ENCODE data around the gene FEM1A.
"Not testable (repeated sequence)": the region's sequence is repeated elsewhere in the genome, so short reads cannot be mapped to it uniquely, and the experiment has no call there.

The FEM1A gene

DNA sequence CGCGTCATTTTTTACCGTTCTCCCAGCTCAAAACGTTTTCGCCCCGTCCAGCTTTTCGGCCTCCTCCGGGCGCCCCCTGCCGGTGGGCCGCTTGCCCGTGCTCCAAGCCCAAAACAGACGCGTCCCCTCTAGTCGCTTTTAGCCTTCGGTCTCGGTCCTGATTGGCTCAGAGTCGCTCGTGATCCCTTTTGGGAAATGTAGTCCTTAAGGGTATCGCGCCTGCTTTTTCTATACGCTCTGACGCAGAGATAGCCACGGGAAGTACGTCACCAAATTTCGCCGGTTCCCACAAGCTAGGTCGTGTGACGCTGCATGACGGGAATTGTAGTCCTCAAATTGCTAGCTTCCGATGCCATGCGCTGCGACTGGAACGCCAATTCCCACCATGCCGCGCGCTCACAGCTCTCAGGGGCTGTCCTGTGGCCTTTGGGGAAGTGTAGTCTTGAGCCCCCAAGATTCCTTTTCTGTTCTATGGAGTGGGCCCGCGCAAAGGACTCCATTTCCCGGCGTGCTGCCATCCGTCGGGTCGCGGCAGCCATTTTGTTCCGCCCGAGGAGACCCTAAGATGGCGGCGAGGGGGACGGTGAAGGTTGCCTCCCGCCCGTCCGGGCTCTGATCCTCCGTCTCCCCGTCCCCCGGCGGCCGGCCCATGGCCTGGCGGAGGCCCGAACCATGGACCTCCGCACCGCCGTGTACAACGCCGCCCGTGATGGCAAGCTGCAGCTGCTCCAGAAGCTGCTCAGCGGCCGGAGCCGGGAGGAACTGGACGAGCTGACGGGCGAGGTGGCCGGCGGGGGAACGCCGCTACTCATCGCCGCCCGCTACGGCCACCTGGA, at the start of gene FEM1A:
Gene FEM1A, plus strand, starts transcription at position 552 of the 836 bp plus-strand sequence. Its CDS starts 121 bp downstream, at position 673.
- peak; percentile 98 for DNase-seq

DNA sequence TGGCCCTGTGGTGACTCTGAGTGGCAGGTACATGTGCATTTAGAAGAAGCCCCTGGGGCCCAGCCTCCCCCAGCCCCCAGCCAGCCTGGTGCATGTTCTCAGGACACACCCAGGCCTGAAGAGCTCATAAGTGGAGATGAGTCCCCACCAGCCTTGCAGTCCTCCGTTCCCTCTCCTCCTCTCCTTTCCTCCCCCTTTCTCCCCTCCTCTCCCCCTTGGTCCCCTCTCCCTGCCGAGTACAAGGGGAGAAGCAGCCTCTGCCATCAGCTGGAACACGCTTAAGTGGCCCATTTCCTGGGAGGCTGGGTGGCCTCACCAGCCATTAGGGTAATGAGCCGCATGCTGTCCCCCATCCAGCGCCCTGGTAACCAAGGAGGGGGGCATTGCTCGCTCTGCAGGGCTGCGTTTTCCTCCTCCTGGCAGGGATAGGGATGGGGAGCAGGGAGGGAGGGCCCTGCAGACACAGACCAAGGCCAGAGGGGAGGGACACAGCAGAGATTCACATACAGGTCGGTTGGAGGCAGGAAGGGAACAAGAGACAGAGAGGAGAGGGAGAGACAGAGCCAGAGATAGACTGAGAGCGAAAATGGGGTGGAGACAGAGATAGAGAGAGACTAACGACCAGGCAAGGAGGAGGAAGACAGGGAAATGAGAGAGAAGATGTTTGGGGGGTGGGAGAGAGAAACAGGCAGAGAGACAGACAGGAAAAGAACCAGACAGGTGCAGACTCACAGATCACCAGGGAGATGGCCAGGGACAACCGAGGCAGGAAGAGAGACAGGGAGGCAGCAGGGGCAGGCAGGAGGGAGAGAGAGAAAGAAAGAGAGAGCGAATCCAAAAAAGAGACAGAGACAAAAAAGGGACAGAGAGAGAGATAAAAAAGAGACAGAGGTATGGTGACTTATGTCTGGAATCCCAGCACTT, 48.5 kb upstream of the FEM1A start:
- no peak for DNase-seq

GRCh38 chr19:4744451-4745174, 46.9 kb upstream of the FEM1A start:
- DNase-seq, result no peak

GRCh38 chr19:4745175-4745574, 46.4 kb upstream of the FEM1A start:
- not testable (repeated sequence) for DNase-seq

DNA sequence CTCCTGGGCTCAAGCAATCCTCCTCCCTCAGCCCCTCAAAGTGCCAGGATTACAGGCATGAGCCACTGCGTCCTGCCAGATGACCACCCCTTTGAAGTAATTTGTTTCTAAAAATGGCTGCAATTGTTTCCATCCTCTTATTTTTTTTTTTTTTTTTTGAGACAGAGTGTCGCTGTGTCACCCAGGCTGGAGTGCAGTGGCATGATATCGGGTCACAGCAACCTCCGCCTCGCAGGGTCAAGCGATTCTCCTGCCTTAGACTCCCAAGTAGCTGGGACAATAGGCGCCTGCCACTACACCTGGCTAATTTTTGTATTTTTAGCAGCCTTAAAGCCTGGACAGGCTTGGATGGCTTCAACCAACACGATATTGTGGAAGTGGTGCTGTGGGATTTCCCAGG, 45.5 kb upstream of the FEM1A start:
- DNase-seq, result no peak

DNA sequence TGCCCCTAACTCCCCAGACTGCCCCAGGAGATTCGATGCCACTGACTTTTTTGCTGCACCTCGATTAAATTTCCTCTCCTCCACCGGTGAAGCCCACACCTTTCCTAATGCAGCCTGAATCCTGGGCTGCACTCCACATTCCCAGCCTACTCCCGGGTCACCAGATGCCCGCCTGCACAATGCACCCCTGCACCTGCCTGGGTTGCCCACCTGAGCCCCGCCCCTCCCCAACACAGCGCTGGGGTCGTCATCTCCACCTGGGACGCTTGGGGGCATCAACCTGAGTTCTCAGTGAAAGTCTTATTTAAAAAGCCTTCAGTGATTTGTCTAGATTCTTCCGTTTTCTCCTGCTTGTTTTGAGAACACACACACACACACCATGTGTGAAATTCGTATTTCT, 43.3 kb upstream of the FEM1A start:
- no peak for DNase-seq

- no peak for DNase-seq
Observed at GRCh38 chr19:4748589-4748988, 42.9 kb upstream of the FEM1A start.

DNA sequence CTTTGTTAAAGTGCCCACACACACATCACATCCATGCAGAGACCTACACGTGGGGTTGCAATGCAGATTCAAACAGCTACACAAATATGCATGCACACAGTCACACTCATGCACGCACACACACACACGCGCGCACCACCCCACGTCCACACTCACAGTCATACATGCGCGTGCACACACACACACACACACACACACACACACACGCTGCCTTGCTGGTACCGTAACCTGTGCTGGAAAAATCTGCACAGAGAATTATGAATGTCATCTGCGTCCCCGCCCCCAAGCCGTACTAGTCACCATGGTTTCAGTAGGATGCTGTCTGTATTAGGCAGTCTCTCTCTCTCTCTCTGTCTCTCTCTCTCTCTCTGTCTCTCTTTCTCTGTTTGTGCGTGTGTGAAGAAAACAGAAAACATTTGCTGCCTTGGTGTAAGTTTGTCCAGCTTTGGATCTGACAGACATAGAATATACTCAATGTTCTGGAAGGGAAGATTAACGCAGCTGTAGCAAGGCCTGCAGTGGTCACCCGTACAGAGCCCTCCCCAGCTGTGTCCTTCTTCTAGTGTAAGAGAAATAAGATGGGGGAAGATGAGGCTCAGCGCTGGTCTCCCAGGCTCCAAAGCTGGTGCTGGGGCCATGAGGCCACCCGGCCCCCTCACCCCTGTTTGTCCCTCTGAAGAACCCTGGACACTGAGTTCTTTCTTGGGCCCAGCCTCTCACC, 41.5 kb upstream of the FEM1A start:
- no peak for DNase-seq

DNA sequence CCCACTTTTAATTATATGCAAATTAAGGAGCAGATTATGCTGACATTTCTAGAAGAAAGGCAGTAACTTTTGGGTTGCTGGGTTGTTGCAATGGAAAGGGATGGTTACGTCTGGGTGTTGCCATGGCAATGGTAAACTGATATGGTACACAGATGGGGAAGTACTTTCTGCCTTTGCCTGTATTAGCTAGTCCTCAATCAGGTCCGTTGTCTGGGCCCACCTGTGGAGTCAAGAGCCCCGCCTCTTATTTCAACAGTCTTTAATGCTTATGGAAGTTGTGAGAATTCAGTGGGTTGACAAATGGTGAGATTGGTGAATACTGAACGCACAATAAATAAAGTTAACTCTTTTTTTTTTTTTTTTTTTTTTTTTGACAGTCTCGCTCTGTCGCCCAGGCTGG, 37.3 kb upstream of the FEM1A start:
- no peak for DNase-seq

DNA sequence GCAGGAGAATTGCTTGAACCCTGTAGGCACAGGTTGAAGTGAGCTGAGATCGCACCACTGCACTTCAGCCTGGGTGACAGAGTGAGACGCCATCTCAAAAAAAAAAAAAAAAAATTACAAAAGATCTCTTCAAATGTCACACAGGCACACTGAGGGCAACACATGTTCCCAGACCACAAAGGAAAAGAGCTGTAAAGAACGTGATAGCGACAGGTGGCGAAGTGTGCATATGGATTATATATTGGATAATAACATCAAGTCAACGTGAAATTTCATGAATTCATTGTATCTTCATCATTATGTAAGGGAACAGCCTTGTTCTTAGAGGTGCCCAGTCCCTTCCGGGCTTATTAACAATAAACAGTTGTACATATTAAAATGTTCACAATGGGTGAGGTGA, 36.1 kb upstream of the FEM1A start:
- no peak for DNase-seq

- no peak for DNase-seq
Observed at GRCh38 chr19:4758082-4758481, 33.5 kb upstream of the FEM1A start.

GRCh38 chr19:4758659-4759058, 32.9 kb upstream of the FEM1A start:
- DNase-seq, result no peak

GRCh38 chr19:4759388-4760284, 31.9 kb upstream of the FEM1A start:
- DNase-seq, result peak; percentile 63

DNA sequence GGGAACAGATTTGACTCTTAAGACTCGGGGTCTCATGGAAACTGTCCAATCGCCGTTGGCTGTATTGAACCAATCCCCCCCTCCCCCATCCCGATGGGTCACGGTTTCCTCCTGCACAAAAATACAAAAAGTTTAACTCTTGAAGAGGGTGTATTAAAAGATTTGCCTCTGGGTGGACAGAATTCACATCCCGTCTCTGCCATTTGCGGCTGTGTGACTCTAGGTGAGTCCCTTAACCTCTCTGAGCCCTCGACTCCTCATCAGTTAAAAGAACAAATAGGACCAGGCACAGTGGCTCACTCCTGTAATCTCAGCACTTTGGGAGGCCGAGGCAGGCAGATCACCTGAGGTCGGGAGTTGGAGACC, 31.3 kb upstream of the FEM1A start:
- DNase-seq, result no peak

GRCh38 chr19:4763021-4763420, 28.5 kb upstream of the FEM1A start:
- DNase-seq, result no peak

DNA sequence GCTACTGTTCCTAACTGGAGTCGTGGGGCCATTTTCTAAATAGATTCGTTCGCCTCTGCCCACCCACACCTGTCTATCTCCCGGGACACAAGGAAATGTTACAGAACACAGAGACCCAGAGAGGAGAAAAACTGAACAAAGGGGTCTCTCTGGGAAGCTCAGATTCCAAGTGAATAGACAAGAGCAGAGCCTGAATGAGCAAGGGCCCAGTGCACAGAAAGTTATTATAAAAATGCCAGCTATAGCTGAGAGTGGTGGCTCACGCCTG, 27.2 kb upstream of the FEM1A start:
- no peak for DNase-seq

GRCh38 chr19:4768934-4769777, 22.4 kb upstream of the FEM1A start:
- peak; percentile 73 for DNase-seq

GRCh38 chr19:4772566-4772965, 19.0 kb upstream of the FEM1A start:
- DNase-seq, result no peak

DNA sequence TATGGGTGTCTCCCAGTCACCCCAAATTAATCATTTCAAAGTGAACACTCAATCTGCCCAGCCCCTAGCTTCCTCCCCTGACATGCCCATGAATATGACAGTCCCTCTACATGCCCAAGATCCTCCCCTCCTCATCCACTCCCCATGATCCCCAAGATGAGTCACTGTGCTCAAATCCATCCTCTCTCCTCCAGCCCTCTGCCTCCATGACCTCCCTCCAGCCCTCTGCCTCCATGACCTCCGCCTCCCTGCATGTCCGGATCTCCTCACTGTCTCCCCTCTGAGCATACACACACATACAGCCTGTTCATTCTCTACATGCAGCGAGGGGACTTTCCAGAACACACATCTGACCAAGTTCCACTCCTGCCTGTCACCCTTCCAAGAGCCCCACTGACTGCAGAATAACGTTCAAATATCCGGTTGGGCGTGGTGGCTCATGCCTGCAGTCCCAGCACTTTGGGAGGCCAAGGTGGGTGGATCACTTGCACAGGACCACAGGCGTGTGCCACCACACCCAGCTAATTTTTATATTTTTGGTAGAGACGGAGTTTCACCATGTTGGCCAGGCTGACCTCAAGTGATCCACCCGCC, 18.4 kb upstream of the FEM1A start:
- no peak for DNase-seq

- DNase-seq, result no peak
Observed at GRCh38 chr19:4774136-4774535, 17.4 kb upstream of the FEM1A start.
